Ascending aorta (tissue), 2 donors: ENCODE results near the gene PHKG1. TPM values are rescaled to one million over a fixed set of nuclear protein-coding genes. Genes with fewer than 3 reads are reported as not detected.
A peak's percentile ranks its signal among the peaks of the same experiment; 100 is the strongest.
"Not testable (repeated sequence)": the region's sequence is repeated elsewhere in the genome, so short reads cannot be mapped to it uniquely, and the experiment has no call there.

Source experiments
- DNase-seq, 2 donors: peaks; one replicate each; pipeline ENCODE4 v3.0.0-alpha.2; 2019; ENCODE audit warnings: low spot score in 2 of 2
- H3K27ac ChIP-seq, 2 donors: fragments of 200-600 bp; sonication (generic); one replicate each; pipeline ENCODE4 v1.5.1; 2016 to 2017; ENCODE audit warnings: mild to moderate bottlenecking in 1 of 2
- H3K27me3 ChIP-seq: fragments of 200-600 bp; sonication (generic); one replicate; pipeline ENCODE4 v1.5.1; 2017
- H3K36me3 ChIP-seq, 2 donors: fragments of 200-600 bp; sonication (generic); one replicate each; pipeline ENCODE4 v1.5.1; 2016
- H3K4me1 ChIP-seq, 2 donors: fragments of 200-600 bp; sonication (generic); one replicate each; pipeline ENCODE4 v1.5.1; 2016 to 2017; ENCODE audit warnings: mild to moderate bottlenecking in 1 of 2
- H3K4me3 ChIP-seq, 2 donors: fragments of 200-600 bp; sonication (generic); one replicate each; pipeline ENCODE4 v1.5.1; 2016 to 2017; ENCODE audit warnings: mild to moderate bottlenecking in 1 of 2
- H3K9me3 ChIP-seq, 2 donors: fragments of 200-600 bp; sonication (generic); one replicate each; pipeline ENCODE4 v1.5.1; 2016
- intact Hi-C: fragments of 100-400 bp; cut with DNase I; formaldehyde crosslinking; loops from one replicate; pipeline ENCODE4 v1.15.1; 2023
- total RNA-seq: library from RNA; depleted of rRNA; stranded (reverse); fragments of >200 nt; gene quantifications from one replicate; pipeline ENCODE4 v1.1.0, GENCODE V29; 2016
- TF ChIP-seq, protein P1 (sequence below), 3 experiments: fragments of 200-600 bp in 2 of 3; fragments of 450-650 bp in 1 of 3; sonication (generic) in 2 of 3; IDR thresholded peaks; one replicate each; pipeline ENCODE4 v1.5.1; 2016 to 2019; ENCODE audit warnings: antibody characterized with exemption in 3 of 3, mild to moderate bottlenecking in 1 of 3, moderate library complexity in 1 of 3

Gene PHKG1
- total RNA-seq, 1 donor from 2014 or later = 1.1 TPM

- peak within 1 kb of the TSS; percentile 92 to 95 for H3K27ac ChIP-seq
- H3K9me3 ChIP-seq = no peaks in the 10 kb centered on the region
- H3K36me3 ChIP-seq = peaks cover 29 to 31% of the 10 kb centered on the region in 2 donors
- TF ChIP-seq, protein P1, sequence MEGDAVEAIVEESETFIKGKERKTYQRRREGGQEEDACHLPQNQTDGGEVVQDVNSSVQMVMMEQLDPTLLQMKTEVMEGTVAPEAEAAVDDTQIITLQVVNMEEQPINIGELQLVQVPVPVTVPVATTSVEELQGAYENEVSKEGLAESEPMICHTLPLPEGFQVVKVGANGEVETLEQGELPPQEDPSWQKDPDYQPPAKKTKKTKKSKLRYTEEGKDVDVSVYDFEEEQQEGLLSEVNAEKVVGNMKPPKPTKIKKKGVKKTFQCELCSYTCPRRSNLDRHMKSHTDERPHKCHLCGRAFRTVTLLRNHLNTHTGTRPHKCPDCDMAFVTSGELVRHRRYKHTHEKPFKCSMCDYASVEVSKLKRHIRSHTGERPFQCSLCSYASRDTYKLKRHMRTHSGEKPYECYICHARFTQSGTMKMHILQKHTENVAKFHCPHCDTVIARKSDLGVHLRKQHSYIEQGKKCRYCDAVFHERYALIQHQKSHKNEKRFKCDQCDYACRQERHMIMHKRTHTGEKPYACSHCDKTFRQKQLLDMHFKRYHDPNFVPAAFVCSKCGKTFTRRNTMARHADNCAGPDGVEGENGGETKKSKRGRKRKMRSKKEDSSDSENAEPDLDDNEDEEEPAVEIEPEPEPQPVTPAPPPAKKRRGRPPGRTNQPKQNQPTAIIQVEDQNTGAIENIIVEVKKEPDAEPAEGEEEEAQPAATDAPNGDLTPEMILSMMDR (IDR thresholded peaks at IDR 0.05) = no peak
- H3K27me3 ChIP-seq = no peaks in the 10 kb centered on the region
- peaks cover 0 to 26% of the 10 kb centered on the region in 2 donors for H3K4me1 ChIP-seq
- H3K4me3 ChIP-seq = peak within 1 kb of the TSS; percentile 94
- DNase-seq = peak; percentile 87 to 99
- intact Hi-C loops = loop anchor here (1.0 to 5.0 kb wide), 6 partner anchors 13 to 684 kb away; partner anchors contain the start of genes CHCHD2, LANCL2, NIPSNAP2 and SUMF2
Observed at GRCh38 chr7:56051339-56052191, 41.2 kb downstream of the PHKG1 start, which contains the start of the genes CCT6A and PSPH. Gene CCT6A, plus strand, starts transcription at chr7:56051765. Its CDS starts 84 bp downstream, at chr7:56051849. Gene PSPH, minus strand, starts transcription at chr7:56051444. Its CDS starts 30,232 bp downstream, at chr7:56021212.

DNA sequence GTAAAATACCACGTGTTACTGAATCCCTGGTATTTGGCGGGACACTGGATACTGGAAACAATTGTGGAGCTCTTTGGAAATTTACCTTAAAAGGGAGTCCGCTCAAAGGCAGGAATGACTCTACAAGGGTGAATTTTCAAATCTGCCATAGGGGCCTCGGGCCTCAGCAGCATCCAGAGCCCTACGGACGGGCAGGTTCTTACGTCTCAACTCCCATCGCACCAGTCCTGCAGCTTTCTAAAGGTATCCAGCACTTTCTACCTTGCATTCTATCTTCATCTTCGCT is 41.8 kb downstream of the PHKG1 start:
- intact Hi-C loops = loop anchor here (1.0 to 5.0 kb wide), 6 partner anchors 13 to 684 kb away; partner anchors contain the start of genes CHCHD2, LANCL2, NIPSNAP2 and SUMF2
- Histone ChIP-seq H3K36me3 (peaks cover 23 to 25% of the 10 kb centered on the region in 2 donors), H3K27me3 (no peaks in the 10 kb centered on the region), H3K4me3 (peak overlapping the region; percentile 94), H3K27ac (peak overlapping the region; percentile 92 to 95), H3K9me3 (no peaks in the 10 kb centered on the region), H3K4me1 (peaks cover 0 to 30% of the 10 kb centered on the region in 2 donors)
- DNase-seq = no peak
- TF ChIP-seq, protein P1 (IDR thresholded peaks at IDR 0.05) = no peak

DNA sequence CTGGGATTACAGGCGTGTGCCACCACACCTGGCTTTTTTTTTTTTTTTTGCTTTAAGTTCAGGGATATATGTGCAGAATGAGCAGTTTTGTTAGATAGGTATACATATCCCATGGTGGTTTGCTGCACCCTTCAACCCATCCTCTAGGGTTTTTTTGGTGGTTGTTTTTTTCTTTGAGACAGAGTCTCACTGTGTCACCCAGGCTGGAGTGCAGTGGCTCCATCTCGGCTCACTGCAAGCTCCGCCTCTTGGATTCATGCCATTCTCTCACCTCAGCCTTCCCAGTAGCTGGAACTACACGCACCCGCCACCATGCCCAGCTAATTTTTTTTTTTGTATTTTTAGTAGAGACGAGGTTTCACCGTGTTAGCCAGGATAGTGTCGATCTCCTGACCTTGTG is 44.0 kb downstream of the PHKG1 start:
- H3K4me1 ChIP-seq = peaks cover 0 to 30% of the 10 kb centered on the region in 2 donors
- intact Hi-C loops, H3K36me3 ChIP-seq, H3K9me3 ChIP-seq, H3K27me3 ChIP-seq, H3K4me3 ChIP-seq, H3K27ac ChIP-seq, DNase-seq: not testable (repeated sequence)

DNA sequence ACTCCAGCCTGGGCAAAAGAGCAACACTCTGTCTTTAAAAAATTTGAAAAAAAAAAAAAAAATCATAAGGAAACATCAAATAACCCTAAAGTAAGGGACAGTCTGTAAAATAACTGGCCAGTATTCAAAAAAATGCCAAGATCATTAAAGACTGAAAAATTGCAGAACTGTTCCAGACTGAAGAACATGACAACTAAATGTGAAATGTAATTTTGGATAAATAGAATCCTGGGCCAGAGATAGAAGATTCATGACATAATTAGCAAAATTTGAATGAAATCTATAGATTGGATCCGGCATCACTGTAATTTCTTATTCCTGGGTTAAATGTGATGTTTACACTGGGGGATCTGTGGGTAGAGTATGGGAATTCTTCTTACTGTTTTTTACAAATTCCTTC is 44.5 kb downstream of the PHKG1 start:
- H3K27me3 ChIP-seq = no peaks in the 10 kb centered on the region
- H3K27ac ChIP-seq = no peak overlapping the region
- no peak overlapping the region for H3K4me3 ChIP-seq

DNA sequence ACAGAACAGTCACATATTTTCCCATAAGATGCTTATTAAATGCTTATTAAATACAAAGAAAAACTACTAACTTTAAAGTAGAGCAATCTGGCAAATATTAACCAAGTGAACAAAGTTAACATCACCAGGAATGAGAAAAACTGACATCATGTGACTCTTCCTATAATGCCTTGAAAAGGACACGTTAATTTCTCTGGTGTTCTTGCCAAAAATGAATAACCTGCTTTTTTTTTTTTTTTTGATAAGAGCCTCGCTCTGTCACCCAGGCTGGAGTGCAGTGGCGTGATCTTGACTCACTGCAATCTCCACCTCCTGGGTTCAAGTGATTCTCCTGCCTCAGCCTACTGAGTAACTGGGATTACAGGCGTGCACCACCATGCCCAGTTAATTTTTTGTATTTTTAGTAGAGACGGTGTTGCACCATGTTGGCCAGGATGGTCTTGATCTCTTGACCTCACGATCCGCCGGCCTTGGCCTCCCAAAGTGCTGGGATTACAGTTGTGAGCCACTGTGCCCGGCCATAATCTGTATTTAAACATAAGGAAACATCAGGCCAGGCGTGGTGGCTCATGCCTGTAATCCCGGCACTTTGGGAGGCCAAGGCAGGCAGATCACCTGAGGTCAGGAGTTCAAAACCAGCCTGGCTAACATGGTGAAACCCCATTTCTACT is 45.2 kb downstream of the PHKG1 start:
- DNase-seq, H3K9me3 ChIP-seq, H3K27me3 ChIP-seq, H3K4me3 ChIP-seq, H3K36me3 ChIP-seq, intact Hi-C loops: not testable (repeated sequence)
- Histone ChIP-seq H3K4me1 (peaks cover 0 to 22% of the 10 kb centered on the region in 2 donors), H3K27ac (peak overlapping the region in 1 of 2 donors; percentile 45)

More for the DNA sequence above, 44.5 kb downstream of the PHKG1 start:
- DNase-seq = no peak
- Histone ChIP-seq H3K4me1 (peaks cover 0 to 29% of the 10 kb centered on the region in 2 donors), H3K36me3 (peaks cover 4 to 5% of the 10 kb centered on the region in 2 donors), H3K9me3 (no peaks in the 10 kb centered on the region)
- TF ChIP-seq, protein P1 (IDR thresholded peaks at IDR 0.05) = no peak
- intact Hi-C loops = no loop called here

DNA sequence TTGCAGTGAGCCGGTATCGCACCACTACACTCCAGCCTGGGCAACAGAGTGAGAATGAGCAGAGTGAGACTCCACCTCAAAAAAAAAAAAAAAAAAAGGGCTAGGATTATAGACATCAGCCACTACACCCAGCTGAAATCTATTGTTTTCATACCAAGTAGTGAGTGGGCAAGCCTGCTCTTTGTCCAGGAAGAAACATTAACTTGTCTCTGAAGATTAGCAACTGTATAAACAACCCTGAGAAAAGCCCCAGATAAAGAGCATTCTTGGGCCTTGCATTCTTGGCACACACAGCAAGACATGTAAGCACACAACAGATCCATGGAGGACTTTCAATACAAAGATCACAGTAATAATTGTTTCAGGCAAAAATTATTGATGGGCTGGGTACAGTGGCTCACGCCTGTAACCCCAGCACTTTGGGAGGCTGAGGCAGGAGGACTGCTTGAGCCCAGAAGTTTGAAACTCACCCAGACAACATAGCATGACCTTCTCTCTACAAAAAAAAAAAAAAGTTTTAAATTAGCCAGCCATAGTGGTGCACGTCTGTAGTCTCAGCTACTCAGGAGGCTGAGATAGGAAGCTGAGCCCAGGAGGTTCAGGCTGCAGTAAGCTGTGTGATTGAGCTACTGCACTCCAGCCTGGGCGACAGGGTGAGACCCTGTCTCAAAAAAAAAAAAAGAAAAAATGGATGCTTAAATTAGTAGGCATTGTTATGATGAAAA is 45.9 kb downstream of the PHKG1 start:
- no peaks in the 10 kb centered on the region for H3K27me3 ChIP-seq
- no peak overlapping the region for H3K4me3 ChIP-seq
- H3K9me3 ChIP-seq = no peaks in the 10 kb centered on the region
- TF ChIP-seq, protein P1 (IDR thresholded peaks at IDR 0.05) = no peak
- no peak for DNase-seq
- H3K36me3 ChIP-seq = no peaks in the 10 kb centered on the region
- H3K27ac ChIP-seq = peak overlapping the region; percentile 45 to 55
- intact Hi-C loops = no loop called here
- H3K4me1 ChIP-seq = peaks cover 0 to 18% of the 10 kb centered on the region in 2 donors

GRCh38 chr7:56045758-56046157 is 47.0 kb downstream of the PHKG1 start:
- H3K4me3 ChIP-seq, intact Hi-C loops, H3K36me3 ChIP-seq, H3K27me3 ChIP-seq, H3K27ac ChIP-seq, DNase-seq, H3K9me3 ChIP-seq: not testable (repeated sequence)
- peaks cover 0 to 17% of the 10 kb centered on the region in 2 donors for H3K4me1 ChIP-seq
